Stimulated activated CD4-positive, alpha-beta T cell treated with anti-CD3 and anti-CD28 coated beads, TNF-alpha, amount 100 ng/mL, for 24 hours (primary cell): Measurements from ENCODE around the gene NMBR.
"Not testable (repeated sequence)": the region's sequence is repeated elsewhere in the genome, so short reads cannot be mapped to it uniquely, and the experiment has no call there.

Source experiments
- DNase-seq, 3 experiments: peaks; one replicate each; pipeline ENCODE4 v3.0.0-alpha.2; 2020; ENCODE audit warnings: low read depth in 3 of 3

Gene NMBR

GRCh38 chr6:142058551-142059290, 88.2 kb downstream of the NMBR start:
- DNase-seq = no peak

DNA sequence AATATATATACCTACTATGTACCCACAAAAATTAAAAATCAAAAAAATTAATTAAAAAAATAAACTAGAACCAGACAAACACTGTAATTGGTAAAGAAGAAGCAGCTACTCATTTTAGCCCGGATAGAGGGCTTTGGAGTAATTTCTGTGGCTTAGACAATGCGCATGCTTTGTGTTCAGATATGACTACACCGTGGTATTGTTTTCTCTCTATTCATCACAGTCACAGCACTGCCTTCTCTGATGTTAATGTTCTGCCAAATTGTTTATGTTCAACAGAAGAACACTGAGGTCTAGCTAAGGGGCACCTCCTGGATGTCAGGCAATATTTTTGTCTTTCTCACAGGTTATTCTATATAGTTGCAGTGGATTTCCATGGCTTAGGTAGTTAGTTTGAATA, 91.7 kb downstream of the NMBR start:
- DNase-seq = no peak

DNA sequence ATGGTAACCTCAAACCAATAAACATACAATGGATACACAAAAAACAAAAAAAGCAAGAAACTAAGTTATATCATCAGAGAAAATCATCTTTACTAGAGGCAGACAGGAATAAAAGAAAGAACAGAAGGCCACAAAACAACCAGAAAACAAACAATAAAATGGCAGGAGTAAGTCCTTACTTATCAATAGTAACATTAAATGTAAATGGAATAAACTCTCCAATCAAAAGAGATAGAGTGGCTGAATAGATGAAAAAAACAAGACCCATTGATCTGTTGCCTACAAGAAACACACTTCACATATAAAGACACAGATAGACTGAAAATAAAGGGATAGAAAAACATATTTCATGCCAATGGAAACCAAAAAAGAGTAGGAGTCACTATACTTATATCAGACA, 95.5 kb downstream of the NMBR start:
- DNase-seq = no peak

DNA sequence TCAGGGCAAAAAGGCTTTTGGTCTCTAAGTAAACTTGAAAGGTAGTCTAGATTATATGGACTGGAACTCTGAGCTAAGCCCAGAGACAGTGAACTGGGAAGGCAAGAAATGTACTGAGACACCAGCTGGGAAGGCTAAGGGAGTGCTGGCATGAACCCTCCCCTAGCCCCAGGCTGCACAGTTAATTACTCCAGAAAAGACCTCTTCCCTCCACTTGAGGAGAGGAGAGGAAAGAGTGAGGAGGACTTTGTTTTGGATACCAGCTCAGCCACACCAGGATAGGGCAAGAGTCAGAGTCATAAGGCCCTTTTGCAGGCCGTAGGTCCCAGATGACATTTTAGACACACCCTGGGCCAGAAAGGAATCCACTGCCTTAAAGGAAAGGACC, 98.3 kb downstream of the NMBR start:
- DNase-seq = no peak

- DNase-seq = no peak
These were observed 98.9 kb downstream of the NMBR start for GRCh38 chr6:142047934-142048592.

DNA sequence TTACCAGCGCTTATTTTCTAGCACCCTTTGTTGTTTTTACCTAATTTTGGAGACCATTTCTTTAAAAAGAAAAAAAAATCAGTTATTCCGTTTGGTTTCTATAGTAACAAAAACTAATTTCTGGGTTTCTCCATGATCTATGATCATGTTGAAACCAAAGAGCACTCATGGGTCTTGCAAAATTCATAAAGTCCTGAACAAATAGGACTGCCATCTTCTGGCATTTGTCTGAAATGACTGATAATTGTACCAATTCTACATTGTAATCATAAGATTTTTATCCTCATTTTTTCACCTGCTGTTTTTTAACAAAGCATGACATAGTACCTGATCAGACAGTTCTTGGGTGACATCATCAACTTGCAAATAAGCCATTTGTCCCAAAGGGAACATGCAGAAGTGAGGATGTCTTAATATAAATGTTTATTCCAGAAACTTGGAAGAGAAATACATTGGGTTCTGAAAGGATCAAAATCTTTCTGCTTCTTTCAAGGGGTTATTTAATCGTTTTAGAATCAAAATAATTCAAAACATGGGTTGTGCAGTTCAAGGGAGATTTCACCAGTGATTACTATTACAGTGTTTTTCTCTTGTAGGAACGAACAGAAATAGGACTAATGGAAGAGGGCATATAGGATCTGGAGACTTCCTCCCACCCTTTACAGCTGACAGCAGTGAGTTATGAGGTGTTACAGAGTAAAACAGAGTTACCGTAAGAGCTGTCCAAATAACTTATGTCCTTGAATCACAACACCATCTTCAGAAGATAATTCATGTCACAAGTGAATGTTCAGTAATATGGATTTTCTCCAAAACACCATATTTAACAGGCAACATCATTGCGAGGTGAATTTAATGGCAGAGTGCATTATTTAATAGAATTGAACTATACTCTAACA, 101.3 kb downstream of the NMBR start:
- no peak for DNase-seq

GRCh38 chr6:142035890-142036289, 111.0 kb downstream of the NMBR start:
- no peak for DNase-seq

DNA sequence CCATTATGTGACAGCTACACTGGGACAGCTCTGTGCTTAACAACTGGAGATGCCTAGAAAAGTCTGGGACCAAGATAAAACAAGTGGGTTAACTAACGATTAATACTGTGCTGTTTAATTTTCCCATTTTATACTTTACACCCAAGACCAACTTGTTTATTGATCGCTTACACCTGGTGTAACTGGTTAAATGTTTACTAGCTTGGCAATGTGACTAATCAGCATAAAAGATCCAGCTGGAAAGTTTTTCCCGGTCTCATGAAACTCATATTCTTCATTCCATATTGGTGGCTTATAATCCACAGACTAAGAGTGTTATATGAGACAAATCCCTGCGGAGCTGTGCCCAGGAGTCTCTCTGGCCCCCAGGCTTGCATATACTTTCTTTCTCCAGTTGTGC, 115.9 kb downstream of the NMBR start:
- no peak for DNase-seq

GRCh38 chr6:142030115-142030619, 116.8 kb downstream of the NMBR start:
- no peak for DNase-seq

- no peak for DNase-seq
These were observed 118.4 kb downstream of the NMBR start for GRCh38 chr6:142028527-142028926.

GRCh38 chr6:142027804-142028203, 119.1 kb downstream of the NMBR start:
- DNase-seq = not testable (repeated sequence)

- DNase-seq = no peak
These were observed 119.8 kb downstream of the NMBR start for GRCh38 chr6:142027074-142027473.

DNA sequence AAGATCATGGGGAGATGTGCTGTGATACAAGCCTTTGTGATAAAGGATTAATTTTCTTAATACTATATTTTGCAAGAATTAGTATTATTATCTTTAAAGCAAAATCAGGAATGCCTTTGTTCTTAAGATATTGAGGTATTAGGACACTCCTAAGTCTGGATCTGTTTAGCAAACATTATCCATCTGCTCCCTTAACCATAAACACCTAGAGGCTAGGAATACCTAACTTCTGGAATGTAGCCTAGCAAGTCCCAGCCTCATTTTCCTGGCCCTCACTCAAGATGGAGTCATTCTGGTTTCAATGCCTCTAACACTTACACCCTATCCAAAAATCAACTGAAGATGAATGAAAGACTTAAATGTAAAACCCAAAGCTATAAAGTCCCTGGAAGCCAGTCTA, 120.5 kb downstream of the NMBR start:
- no peak for DNase-seq
